A549 (cell line): ENCODE data around the gene ELOB. TPM values are rescaled to one million over a fixed set of nuclear protein-coding genes. Genes with fewer than 3 reads are reported as not detected.

Experiments used
- ATAC-seq, 2 experiments: fragments of 200-7000 bp in 1 of 2; fragments of >200 bp in 1 of 2; cut with Nextera tagmentation in 1 of 2; cut with Tn5 transposase in 1 of 2; 3 replicates each; pipeline versions ENCODE4 v1.8.0 to v1.9.1; 2018 to 2020; ENCODE audit warnings: mild to moderate bottlenecking in 1 of 2, moderate library complexity in 1 of 2
- CTCF ChIA-PET: fragments of 300-600 bp; sonication (Branson Sonifier 250); formaldehyde crosslinking; extraction: SDS; loops from one replicate; lab custom pipeline; 2021; ENCODE audit warnings: antibody characterized with exemption, inconsistent platforms; lab: Yijun Ruan, JAX
- POLR2A ChIA-PET: fragments of 350-600 bp; formaldehyde crosslinking; extraction: SDS; loops from one replicate; lab custom pipeline; 2021; ENCODE audit warnings: antibody characterized with exemption, inconsistent platforms; lab: Yijun Ruan, JAX
- DNase-seq, 2 experiments: peaks; one replicate each; pipeline versions ENCODE4 v3.0.0 to v3.0.0-alpha.2; 2011 to 2016; ENCODE audit warnings: low read depth in 1 of 2, low spot score in 1 of 2
- FAIRE-seq: peaks from 2 replicates; lab custom pipeline; 2011; peaks lifted over from hg19 to GRCh38; lab: Jason Lieb, UNC
- H3K27ac ChIP-seq, 2 experiments: fragments of >200 bp; sonication (Bioruptor Twin); formaldehyde crosslinking; 3 replicates each; pipeline ENCODE4 v1.5.1; 2016 to 2017
- H3K4me1 ChIP-seq: fragments of >200 bp; sonication (Bioruptor Twin); formaldehyde crosslinking; 3 replicates; pipeline ENCODE4 v1.6.1; 2016
- H3K4me2 ChIP-seq: fragments of >200 bp; sonication (Bioruptor Twin); formaldehyde crosslinking; 3 replicates; pipeline ENCODE4 v1.6.1; 2016
- H3K4me3 ChIP-seq: fragments of >200 bp; sonication (Bioruptor Twin); formaldehyde crosslinking; 3 replicates; pipeline ENCODE4 v1.5.1; 2016
- H3K9me3 ChIP-seq: fragments of >200 bp; sonication (Bioruptor Twin); formaldehyde crosslinking; 3 replicates; pipeline ENCODE4 v1.6.1; 2016
- BHLHE40 ChIP-seq: IDR thresholded peaks from 2 replicates; pipeline ENCODE4 v1.6.1; 2012; ENCODE audit warnings: low read depth, low read length, inconsistent platforms
- EP300 ChIP-seq, 2 experiments: fragments of >200 bp; sonication (Bioruptor Twin); formaldehyde crosslinking; IDR thresholded peaks; 2 replicates in 1 of 2; 3 replicates in 1 of 2; pipeline ENCODE4 v1.6.1; 2016 to 2017
- ESRRA ChIP-seq: fragments of 150-350 bp; IDR thresholded peaks from 2 replicates; pipeline ENCODE4 v1.6.1; 2014; ENCODE audit warnings: mild to moderate bottlenecking, low read length, borderline replicate concordance
- HEYL ChIP-seq: fragments of 250-450 bp; sonication (Bioruptor Pico); IDR thresholded peaks from 2 replicates; pipeline ENCODE4 v1.8.0; 2021; ENCODE audit warnings: mild to moderate bottlenecking, moderate library complexity
- HOXA7 ChIP-seq: fragments of 250-450 bp; sonication (Bioruptor Pico); IDR thresholded peaks from 2 replicates; pipeline ENCODE4 v1.5.0; 2020; ENCODE audit warnings: mild to moderate bottlenecking, moderate library complexity
- HOXB5 ChIP-seq: fragments of 250-450 bp; sonication (Bioruptor Pico); IDR thresholded peaks from 2 replicates; pipeline ENCODE4 v1.5.0; 2020; ENCODE audit warnings: mild to moderate bottlenecking, moderate library complexity
- JUNB ChIP-seq: fragments of >200 bp; sonication (Bioruptor Twin); formaldehyde crosslinking; IDR thresholded peaks from 2 replicates; pipeline ENCODE4 v1.6.1; 2016
- KDM1A ChIP-seq: fragments of 200-600 bp; sonication (generic); IDR thresholded peaks from 2 replicates; pipeline ENCODE4 v1.6.1; 2016; ENCODE audit warnings: low read depth, mild to moderate bottlenecking
- KDM5A ChIP-seq: fragments of 200-600 bp; sonication (generic); IDR thresholded peaks from 2 replicates; pipeline ENCODE4 v1.6.1; 2016; ENCODE audit warnings: antibody characterized with exemption, mild to moderate bottlenecking
- MAFK ChIP-seq: fragments of 450-650 bp; IDR thresholded peaks from 2 replicates; pipeline ENCODE4 v1.6.1; 2014; ENCODE audit not compliant: partially characterized antibody
- PHF8 ChIP-seq: fragments of 200-600 bp; sonication (generic); IDR thresholded peaks from 2 replicates; pipeline ENCODE4 v1.6.1; 2016; ENCODE audit warnings: low read depth, mild to moderate bottlenecking, antibody characterized with exemption, moderate library complexity, borderline replicate concordance
- POLR2A ChIP-seq: IDR thresholded peaks from 2 replicates; pipeline ENCODE4 v1.6.1; 2012; ENCODE audit warnings: mild to moderate bottlenecking, low read length
- RCOR1 ChIP-seq: fragments of 150-350 bp; IDR thresholded peaks from 2 replicates; pipeline ENCODE4 v1.6.1; 2014; ENCODE audit warnings: antibody characterized with exemption, low read length, low read depth
- RFX5 ChIP-seq: fragments of 450-650 bp; IDR thresholded peaks from 2 replicates; pipeline ENCODE4 v1.7.1; 2014; ENCODE audit warnings: antibody characterized with exemption, mild to moderate bottlenecking, moderate library complexity
- RNF2 ChIP-seq: fragments of 200-600 bp; sonication (generic); IDR thresholded peaks from 2 replicates; pipeline ENCODE4 v1.6.1; 2016; ENCODE audit warnings: low read depth, mild to moderate bottlenecking, antibody characterized with exemption, moderate library complexity, borderline replicate concordance
- ZC3H11A ChIP-seq: fragments of 450-650 bp; IDR thresholded peaks from 2 replicates; pipeline ENCODE4 v1.6.1; 2014; ENCODE audit warnings: antibody characterized with exemption, mild to moderate bottlenecking
- ZFP36 ChIP-seq: fragments of 450-650 bp; IDR thresholded peaks from 2 replicates; pipeline ENCODE4 v1.6.1; 2014; ENCODE audit warnings: borderline replicate concordance; ENCODE audit not compliant: partially characterized antibody
- ZNF302 ChIP-seq: fragments of 250-450 bp; sonication (Bioruptor Pico); IDR thresholded peaks from 2 replicates; pipeline ENCODE4 v1.9.0; 2021; ENCODE audit warnings: inconsistent platforms, mild to moderate bottlenecking, moderate library complexity
- WGBS: methylation state at CpG from one replicate; pipeline ENCODE4 v1.1.6; 2017; ENCODE audit errors: missing lambda C conversion rate; 5-methylcytosine and 5-hydroxymethylcytosine counted together
- polyA plus RNA-seq, 4 experiments: library from polyadenylated mRNA; depleted of rRNA in 3 of 4; stranded (reverse); fragments of >200 nt; fragmentation: RNase III in 1 of 4; extraction: RNeasy Plus Mini Kit Qiagen cat#74134 plus additional on column Dnase treatment in 1 of 4; gene quantifications; 2 replicates in 3 of 4; 3 replicates in 1 of 4; pipeline ENCODE4 v1.2.3, GENCODE V29; 2011 to 2017
- TF ChIP-seq, protein P1 (sequence below): fragments of 200-600 bp; sonication (generic); IDR thresholded peaks from 2 replicates; pipeline ENCODE4 v1.6.1; 2016; ENCODE audit warnings: antibody characterized with exemption, mild to moderate bottlenecking, moderate library complexity

The ELOB gene
- polyA plus RNA-seq, 2 of the 4 experiments (the other 2 are of a cell fraction) = 136 to 494 TPM

DNA sequence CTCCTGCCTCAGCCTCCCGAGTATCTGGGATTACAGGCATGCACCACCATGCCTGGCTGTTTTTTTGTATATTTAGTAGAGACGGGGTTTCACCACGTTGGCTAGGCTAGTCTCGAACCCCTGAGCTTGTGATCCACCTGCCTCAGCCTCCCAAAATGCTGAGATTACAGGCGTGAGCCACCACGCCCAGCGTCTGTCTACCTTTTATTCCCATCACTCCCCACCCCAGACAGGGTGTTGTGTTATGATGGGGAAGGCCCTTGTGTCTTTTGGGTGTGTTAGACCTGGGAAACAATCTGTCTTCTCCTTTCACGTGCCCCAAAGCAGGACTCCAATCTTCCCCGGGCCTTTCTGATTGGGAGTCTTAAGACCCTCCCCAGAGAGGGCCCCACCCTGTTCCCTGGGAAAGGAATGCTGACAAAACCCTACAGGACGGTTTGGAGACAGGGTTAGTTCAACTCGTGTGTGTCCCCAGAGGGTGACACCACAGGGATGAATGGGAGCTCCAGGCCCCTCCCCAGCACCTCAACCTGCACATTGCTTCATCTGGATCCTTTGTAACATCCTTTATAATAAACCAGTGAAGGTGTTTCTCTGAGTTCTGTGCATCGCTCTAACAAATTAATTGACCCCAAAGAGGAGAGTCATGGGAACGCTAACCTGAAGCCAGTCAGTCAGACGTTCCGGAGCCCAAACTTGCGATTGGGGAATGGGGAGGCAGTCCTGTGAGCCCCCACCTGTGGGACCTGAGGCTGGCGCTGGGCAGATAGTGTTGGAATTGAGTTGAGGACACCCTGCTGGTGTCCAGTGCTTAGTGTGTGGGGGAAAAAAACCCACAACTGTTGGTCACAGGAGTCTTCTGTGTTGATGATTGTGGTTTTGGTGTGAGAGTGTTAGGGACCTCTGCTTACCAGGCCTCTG, 3.2 kb upstream of the ELOB start:
- TF ChIP-seq HEYL (CRISPR knock-in tag) (no peak), HOXB5 (no peak), ESRRA (no peak), MAFK (no peak), ZFP36 (no peak), POLR2A (no peak), KDM5A (no peak), RNF2 (no peak), EP300 (IDR thresholded peaks at IDR 0.05) (no peak), ZNF302 (CRISPR knock-in tag) (no peak), KDM1A (no peak), PHF8 (no peak), JUNB (no peak), RFX5 (no peak), RCOR1 (no peak), HOXA7 (CRISPR knock-in tag) (no peak), ZC3H11A (no peak)
- TF ChIP-seq, protein P1, sequence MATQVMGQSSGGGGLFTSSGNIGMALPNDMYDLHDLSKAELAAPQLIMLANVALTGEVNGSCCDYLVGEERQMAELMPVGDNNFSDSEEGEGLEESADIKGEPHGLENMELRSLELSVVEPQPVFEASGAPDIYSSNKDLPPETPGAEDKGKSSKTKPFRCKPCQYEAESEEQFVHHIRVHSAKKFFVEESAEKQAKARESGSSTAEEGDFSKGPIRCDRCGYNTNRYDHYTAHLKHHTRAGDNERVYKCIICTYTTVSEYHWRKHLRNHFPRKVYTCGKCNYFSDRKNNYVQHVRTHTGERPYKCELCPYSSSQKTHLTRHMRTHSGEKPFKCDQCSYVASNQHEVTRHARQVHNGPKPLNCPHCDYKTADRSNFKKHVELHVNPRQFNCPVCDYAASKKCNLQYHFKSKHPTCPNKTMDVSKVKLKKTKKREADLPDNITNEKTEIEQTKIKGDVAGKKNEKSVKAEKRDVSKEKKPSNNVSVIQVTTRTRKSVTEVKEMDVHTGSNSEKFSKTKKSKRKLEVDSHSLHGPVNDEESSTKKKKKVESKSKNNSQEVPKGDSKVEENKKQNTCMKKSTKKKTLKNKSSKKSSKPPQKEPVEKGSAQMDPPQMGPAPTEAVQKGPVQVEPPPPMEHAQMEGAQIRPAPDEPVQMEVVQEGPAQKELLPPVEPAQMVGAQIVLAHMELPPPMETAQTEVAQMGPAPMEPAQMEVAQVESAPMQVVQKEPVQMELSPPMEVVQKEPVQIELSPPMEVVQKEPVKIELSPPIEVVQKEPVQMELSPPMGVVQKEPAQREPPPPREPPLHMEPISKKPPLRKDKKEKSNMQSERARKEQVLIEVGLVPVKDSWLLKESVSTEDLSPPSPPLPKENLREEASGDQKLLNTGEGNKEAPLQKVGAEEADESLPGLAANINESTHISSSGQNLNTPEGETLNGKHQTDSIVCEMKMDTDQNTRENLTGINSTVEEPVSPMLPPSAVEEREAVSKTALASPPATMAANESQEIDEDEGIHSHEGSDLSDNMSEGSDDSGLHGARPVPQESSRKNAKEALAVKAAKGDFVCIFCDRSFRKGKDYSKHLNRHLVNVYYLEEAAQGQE = no peak
- FAIRE-seq (no peak), DNase-seq (no peak), ATAC-seq (no peak)
- H3K4me2 ChIP-seq = no peak overlapping the region
- WGBS = 78% methylated on average over 17 of the region's 17 CpGs
- H3K4me3 ChIP-seq = no peak overlapping the region
- ChIA-PET CTCF (interaction anchor here (0.8 to 3.2 kb wide), 3 partner anchors 9 to 88 kb away, joined by 3 to 11 read pairs (median 4); no protein-coding TSS in a partner anchor), POLR2A (no interaction called here)
- H3K9me3 ChIP-seq = no peaks in the 10 kb centered on the region
- no peak overlapping the region for H3K27ac ChIP-seq
- H3K4me1 ChIP-seq = peaks cover 16% of the 10 kb centered on the region

DNA sequence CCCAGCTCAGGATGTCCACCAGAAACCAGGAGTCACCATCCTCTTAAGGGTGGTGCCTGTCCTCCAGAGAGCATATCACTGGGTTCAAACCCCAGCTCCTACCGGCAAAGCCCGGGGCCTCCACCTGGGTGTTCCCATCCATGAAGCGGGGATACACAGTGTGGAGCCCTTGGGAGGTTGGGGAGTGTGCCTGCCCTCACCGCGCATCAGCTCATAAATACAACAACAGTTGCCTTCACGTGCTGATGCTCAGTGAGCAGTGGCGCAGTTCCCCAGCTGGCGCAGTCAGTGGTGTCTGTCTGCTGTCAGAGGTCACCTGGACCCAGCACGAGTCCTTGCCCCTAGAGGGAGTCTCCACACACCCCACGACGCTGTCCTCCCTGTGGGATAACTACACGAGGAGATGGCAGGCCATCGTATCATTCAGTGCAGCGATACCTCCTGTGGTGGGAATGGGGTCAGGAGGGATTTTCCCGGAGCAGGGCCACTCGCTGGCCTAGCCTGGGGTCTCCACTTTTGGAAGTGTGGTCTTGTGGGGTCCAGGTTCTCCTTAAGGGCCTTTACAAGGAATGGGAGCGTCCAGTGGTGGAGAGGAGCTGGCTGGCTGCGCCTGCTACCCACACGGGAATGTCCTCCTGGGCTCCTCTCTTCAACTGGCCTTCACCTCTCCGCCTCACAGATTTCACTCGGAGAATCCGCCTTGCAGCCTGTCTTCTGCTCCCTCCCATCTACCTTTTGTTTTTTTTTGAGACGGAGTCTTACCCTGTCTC, 2.3 kb upstream of the ELOB start:
- DNase-seq (no peak), ATAC-seq (no peak)
- H3K9me3 ChIP-seq = no peaks in the 10 kb centered on the region
- POLR2A ChIA-PET = interaction anchor here (1.0 to 2.1 kb wide), 2 partner anchors 27 to 89 kb away, joined by 4 to 11 read pairs; partner anchors contain the start of gene SRRM2
- H3K4me3 ChIP-seq = no peak overlapping the region
- H3K4me1 ChIP-seq = peaks cover 19% of the 10 kb centered on the region
- H3K4me2 ChIP-seq = no peak overlapping the region
- WGBS = 93% methylated on average over 23 of the region's 23 CpGs
- no peak overlapping the region; a peak in 1 of 6 replicates for H3K27ac ChIP-seq
- TF ChIP-seq POLR2A = peak; percentile 28
- TF ChIP-seq BHLHE40 = no peak
- TF ChIP-seq, all 56 proteins: peak for 1
- FAIRE-seq = no peak
- CTCF ChIA-PET = interaction anchor here (1.0 to 3.2 kb wide), 6 partner anchors 8 to 89 kb away, joined by 3 to 11 read pairs (median 8); partner anchors contain the start of gene PRSS33
